Measurements from ENCODE around the gene VASN. TPM values are rescaled to one million over a fixed set of nuclear protein-coding genes. Genes with fewer than 3 reads are reported as not detected.

VASN gene
- total RNA-seq, 1 experiment from 2014 or later = 45.3 TPM

DNA sequence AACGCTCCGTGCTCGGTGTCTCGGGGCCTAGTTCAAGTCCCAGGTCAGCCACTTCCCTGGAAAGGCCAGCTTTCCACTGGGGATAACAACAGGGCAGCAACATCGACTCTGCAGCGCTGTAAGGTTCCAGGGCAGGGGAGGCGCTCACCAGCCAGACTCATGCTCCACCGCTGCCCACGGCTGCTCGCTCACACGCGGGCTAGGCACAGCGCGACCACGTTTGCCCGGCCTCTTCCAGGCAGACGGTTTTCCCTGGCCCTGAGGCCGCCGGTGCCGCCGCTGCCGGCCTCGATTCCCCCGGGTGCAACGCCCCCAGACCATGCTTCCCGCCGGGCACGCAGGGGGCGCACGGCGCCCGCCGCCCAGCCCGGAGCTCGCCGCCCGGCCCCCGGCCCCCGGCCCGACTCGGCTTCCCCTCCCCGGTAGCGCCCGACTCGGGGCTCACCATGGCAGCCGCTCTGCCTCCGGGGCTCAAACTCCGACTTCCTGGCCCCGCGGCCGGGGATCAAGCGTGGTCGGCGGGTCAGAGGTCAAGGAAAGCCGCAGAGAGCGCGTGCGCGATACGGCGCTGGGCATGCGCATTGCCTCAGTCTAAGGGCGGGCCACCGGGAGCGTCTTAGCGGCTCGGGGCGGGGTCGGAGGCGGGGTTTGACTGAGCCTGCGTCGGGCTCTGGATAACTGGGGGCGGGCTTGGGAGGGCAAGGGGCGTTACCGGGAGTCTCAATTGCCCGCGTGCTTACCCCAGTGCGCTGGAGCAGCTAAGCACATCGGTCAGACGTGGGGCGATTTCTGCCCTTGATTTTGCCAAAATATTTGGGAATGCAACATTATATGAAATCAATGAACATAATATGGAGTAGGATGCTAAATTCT is 20.6 kb upstream of the VASN start, which contains the start of gene PAM16:
Gene PAM16, minus strand, starts transcription at position 535 of the 873 bp plus-strand sequence. Its CDS starts 87 bp downstream, at position 448.
- DNase-seq = peak; percentile 84 to 99
- BruUV-seq (replicated peaks) = TSS peak; percentile 48
- peaks cover 31% of the 10 kb centered on the region; the same call in 1 of the 2 replicates for H3F3A ChIP-seq (ENCODE audit: insufficient read depth, low read depth)
- H3K36me3 ChIP-seq (ENCODE audit: low read depth) = no peaks in the 10 kb centered on the region
- peaks cover 38% of the 10 kb centered on the region for H4K20me1 ChIP-seq (ENCODE audit: insufficient read depth)
- POLR2A ChIA-PET (ENCODE audit: unreplicated experiment) = interaction anchor here (0.5 to 0.6 kb wide), 3 partner anchors 60 to 1331 kb away, joined by 3 to 4 read pairs (median 3); partner anchors contain the start of gene TNFRSF12A
- no peaks in the 10 kb centered on the region for H3K27me3 ChIP-seq (ENCODE audit: insufficient read depth, low read depth)
- intact Hi-C loops (cut with micrococcal nuclease; ENCODE audit: unreplicated experiment) = no loop called here
- no peaks in the 10 kb centered on the region for H3K9me3 ChIP-seq (ENCODE audit: insufficient read depth, low read depth)
- H2AFZ ChIP-seq = peak within 1 kb of the TSS; percentile 82
- H3K4me3 ChIP-seq = peak within 1 kb of the TSS; percentile 89
- H3K27ac ChIP-seq = peak within 1 kb of the TSS; percentile 69
- peaks cover 49% of the 10 kb centered on the region for H3K79me2 ChIP-seq (ENCODE audit: low read depth)
- CTCF ChIA-PET = interaction anchor here (0.5 to 2.4 kb wide), 4 partner anchors 52 to 1265 kb away, joined by 3 to 18 read pairs (median 4); no protein-coding TSS in a partner anchor
- TF ChIP-seq EZH2 (IDR thresholded peaks at IDR 0.05; ENCODE audit: low read depth) (no peak), CTCF (conservative IDR thresholded peaks at IDR 0.05) (no peak)
- H3K9me2 ChIP-seq (ENCODE audit: insufficient read depth) = no peaks in the 10 kb centered on the region
- peak within 1 kb of the TSS; percentile 75 for H3K4me2 ChIP-seq
- H3K4me1 ChIP-seq (replicated peaks; ENCODE audit: insufficient read depth) = peaks cover 32% of the 10 kb centered on the region

GRCh38 chr16:4351880-4352279 is 19.8 kb upstream of the VASN start:
- ChIA-PET POLR2A (ENCODE audit: unreplicated experiment) (interaction anchor here (0.6 kb wide), 1 partner anchor 61 kb away, joined by 4 read pairs; no protein-coding TSS in a partner anchor), CTCF (interaction anchor here (0.6 to 2.4 kb wide), 3 partner anchors 40 to 162 kb away, joined by 3 to 6 read pairs (median 5); no protein-coding TSS in a partner anchor)
- H3K9me2 ChIP-seq (ENCODE audit: insufficient read depth) = no peaks in the 10 kb centered on the region
- TF ChIP-seq EZH2 (IDR thresholded peaks at IDR 0.05; ENCODE audit: low read depth) (no peak), CTCF (conservative IDR thresholded peaks at IDR 0.05) (no peak)
- H3K27me3 ChIP-seq (ENCODE audit: insufficient read depth, low read depth) = no peaks in the 10 kb centered on the region
- H3K4me1 ChIP-seq (replicated peaks; ENCODE audit: insufficient read depth) = peaks cover 32% of the 10 kb centered on the region
- BruUV-seq (replicated peaks) = no TSS peak
- DNase-seq = no peak
- H3K79me2 ChIP-seq (ENCODE audit: low read depth) = peaks cover 40% of the 10 kb centered on the region
- peak overlapping the region; percentile 75 for H3K4me2 ChIP-seq
- peak overlapping the region; percentile 89; the same call in 1 of the 2 replicates for H3K4me3 ChIP-seq
- no peak overlapping the region for H2AFZ ChIP-seq
- H3F3A ChIP-seq (ENCODE audit: insufficient read depth, low read depth) = peaks cover 23% of the 10 kb centered on the region; the same call in 1 of the 2 replicates
- no peaks in the 10 kb centered on the region for H3K36me3 ChIP-seq (ENCODE audit: low read depth)
- H3K9me3 ChIP-seq (ENCODE audit: insufficient read depth, low read depth) = no peaks in the 10 kb centered on the region
- intact Hi-C loops (cut with micrococcal nuclease; ENCODE audit: unreplicated experiment) = no loop called here
- peak overlapping the region; percentile 69 for H3K27ac ChIP-seq
- H4K20me1 ChIP-seq (ENCODE audit: insufficient read depth) = peaks cover 30% of the 10 kb centered on the region

- CTCF ChIA-PET = interaction anchor here (2.4 kb wide), 1 partner anchor 50 kb away, joined by 6 read pairs; no protein-coding TSS in a partner anchor
- Histone ChIP-seq H3K9me3 (ENCODE audit: insufficient read depth, low read depth) (no peaks in the 10 kb centered on the region), H3K36me3 (ENCODE audit: low read depth) (no peaks in the 10 kb centered on the region), H4K20me1 (ENCODE audit: insufficient read depth) (peaks cover 20% of the 10 kb centered on the region), H2AFZ (no peak overlapping the region), H3K4me1 (replicated peaks; ENCODE audit: insufficient read depth) (peaks cover 32% of the 10 kb centered on the region), H3K9me2 (ENCODE audit: insufficient read depth) (no peaks in the 10 kb centered on the region), H3K79me2 (ENCODE audit: low read depth) (peaks cover 31% of the 10 kb centered on the region), H3K27me3 (ENCODE audit: insufficient read depth, low read depth) (no peaks in the 10 kb centered on the region), H3K4me3 (no peak overlapping the region), H3K4me2 (0 out of 2 replicates have a peak overlapping the region, but pooled peaks have one; percentile 17), H3F3A (ENCODE audit: insufficient read depth, low read depth) (peaks cover 22% of the 10 kb centered on the region; the same call in 1 of the 2 replicates), H3K27ac (no peak overlapping the region)
- intact Hi-C loops (cut with micrococcal nuclease; ENCODE audit: unreplicated experiment) = no loop called here
- DNase-seq = no peak
- BruUV-seq (replicated peaks) = no TSS peak
- no peak for TF ChIP-seq EZH2 (IDR thresholded peaks at IDR 0.05; ENCODE audit: low read depth)
- TF ChIP-seq CTCF (conservative IDR thresholded peaks at IDR 0.05) = no peak
- POLR2A ChIA-PET (ENCODE audit: unreplicated experiment) = no interaction called here
Measured at GRCh38 chr16:4352843-4353242, 18.8 kb upstream of the VASN start.
